Measurements from ENCODE around the gene ARAP1. TPM values are rescaled to one million over a fixed set of nuclear protein-coding genes. Genes with fewer than 3 reads are reported as not detected.
A peak's percentile ranks its signal among the peaks of the same experiment; 100 is the strongest.

ARAP1 gene
- polyA plus RNA-seq, 3 donors, result 48.7 to 487 (median 79.0) TPM

DNA sequence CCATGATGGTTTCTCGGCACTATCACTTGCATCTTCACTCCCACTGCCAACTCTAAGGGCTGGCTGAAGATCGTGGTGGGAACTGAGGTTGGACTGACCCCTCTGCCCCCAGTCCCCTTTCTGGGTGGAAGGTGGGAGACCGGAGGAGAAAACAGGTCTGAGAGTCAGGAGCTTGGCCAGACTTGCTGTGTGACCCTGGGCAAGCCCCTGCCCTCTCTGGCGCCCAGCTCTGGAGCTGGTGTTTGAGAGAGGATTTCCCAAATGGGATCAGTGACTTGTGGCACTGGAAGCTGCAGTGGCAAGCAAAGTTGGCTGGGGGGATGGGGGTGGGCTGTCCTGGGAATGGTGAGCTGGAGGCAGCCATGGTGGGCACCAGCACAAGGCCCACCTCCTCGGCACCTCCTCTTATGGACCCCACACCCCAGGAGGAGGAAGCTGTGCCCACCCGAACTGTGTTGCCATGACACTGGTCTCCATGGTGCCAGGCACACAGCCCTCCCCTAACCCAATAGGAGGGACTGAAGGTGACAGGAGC, 71.5 kb downstream of the ARAP1 start:
- TF ChIP-seq, protein P1, sequence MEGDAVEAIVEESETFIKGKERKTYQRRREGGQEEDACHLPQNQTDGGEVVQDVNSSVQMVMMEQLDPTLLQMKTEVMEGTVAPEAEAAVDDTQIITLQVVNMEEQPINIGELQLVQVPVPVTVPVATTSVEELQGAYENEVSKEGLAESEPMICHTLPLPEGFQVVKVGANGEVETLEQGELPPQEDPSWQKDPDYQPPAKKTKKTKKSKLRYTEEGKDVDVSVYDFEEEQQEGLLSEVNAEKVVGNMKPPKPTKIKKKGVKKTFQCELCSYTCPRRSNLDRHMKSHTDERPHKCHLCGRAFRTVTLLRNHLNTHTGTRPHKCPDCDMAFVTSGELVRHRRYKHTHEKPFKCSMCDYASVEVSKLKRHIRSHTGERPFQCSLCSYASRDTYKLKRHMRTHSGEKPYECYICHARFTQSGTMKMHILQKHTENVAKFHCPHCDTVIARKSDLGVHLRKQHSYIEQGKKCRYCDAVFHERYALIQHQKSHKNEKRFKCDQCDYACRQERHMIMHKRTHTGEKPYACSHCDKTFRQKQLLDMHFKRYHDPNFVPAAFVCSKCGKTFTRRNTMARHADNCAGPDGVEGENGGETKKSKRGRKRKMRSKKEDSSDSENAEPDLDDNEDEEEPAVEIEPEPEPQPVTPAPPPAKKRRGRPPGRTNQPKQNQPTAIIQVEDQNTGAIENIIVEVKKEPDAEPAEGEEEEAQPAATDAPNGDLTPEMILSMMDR (IDR thresholded peaks at IDR 0.05), result no peak
- H2AFZ ChIP-seq (ENCODE audit: insufficient read depth, low read depth, low read length, poor library complexity, severe bottlenecking), result no peak overlapping the region
- Mint-ChIP-seq H3K27ac (peak overlapping the region in 1 of 7 donors; percentile 38), H3K36me3 (peaks cover 22 to 29% of the 10 kb centered on the region in 2 donors), H3K4me3 (no peak overlapping the region), H3K27me3 (ENCODE audit: low read depth in 3 of 3) (peaks cover 44 to 52% (median 47%) of the 10 kb centered on the region in 3 donors), H3K9me3 (peaks cover 0 to 8% (median 0%) of the 10 kb centered on the region in 7 donors), H3K4me1 (peaks cover 9% of the 10 kb centered on the region)
- 86% methylated on average over 1 of the region's 6 CpGs for WGBS (ENCODE audit: insufficient coverage)
- no peak overlapping the region for H3K27ac ChIP-seq (ENCODE audit: low read depth in 1 of 2, low read length in 2 of 2)
- intact Hi-C loops (cut with micrococcal nuclease), result loop anchor here in 1 of 2 donors (10.0 kb wide), 1 partner anchor 494 kb away; no protein-coding TSS in a partner anchor
- H3K9ac ChIP-seq (ENCODE audit: insufficient read depth, low read length, poor library complexity, severe bottlenecking), result no peak overlapping the region
- DNase-seq, result no peak
- H3K79me2 ChIP-seq (ENCODE audit: insufficient read depth, low read length), result no peaks in the 10 kb centered on the region
- no peak overlapping the region for H3K4me2 ChIP-seq (replicated peaks; ENCODE audit: extremely low read depth, low read length, poor library complexity, severe bottlenecking)
- H3K27me3 ChIP-seq (ENCODE audit: control insufficient read depth in 2 of 2, insufficient read depth in 2 of 2, low read length in 2 of 2), result peaks cover 17 to 38% of the 10 kb centered on the region in 2 donors
- H3K4me1 ChIP-seq (ENCODE audit: control insufficient read depth in 1 of 2, insufficient read depth in 2 of 2, low read length in 2 of 2), result no peaks in the 10 kb centered on the region
- no peak overlapping the region for H3K4me3 ChIP-seq (replicated peaks in 1 of 3; ENCODE audit: low read depth in 2 of 3, low read length in 3 of 3)
- no peaks in the 10 kb centered on the region for H3K9me3 ChIP-seq (replicated peaks in 1 of 2; ENCODE audit: control insufficient read depth in 1 of 2, insufficient read depth in 1 of 2, low read length in 2 of 2)
- peaks cover 27 to 28% of the 10 kb centered on the region in 2 donors for H3K36me3 ChIP-seq (replicated peaks in 1 of 2; ENCODE audit: control insufficient read depth in 1 of 2, insufficient read depth in 2 of 2, low read length in 2 of 2)
- H4K20me1 ChIP-seq (ENCODE audit: insufficient read depth, low read length), result peaks cover 98% of the 10 kb centered on the region

- H3K4me3 Mint-ChIP-seq, result peak overlapping the region in 1 of 2 donors; percentile 57
Measured at GRCh38 chr11:72679869-72680268, 72.3 kb downstream of the ARAP1 start.

More at GRCh38 chr11:72679869-72680268, 72.3 kb downstream of the ARAP1 start:
- Mint-ChIP-seq H3K27me3 (ENCODE audit: low read depth in 3 of 3) (peaks cover 52 to 60% (median 56%) of the 10 kb centered on the region in 3 donors), H3K4me1 (peaks cover 9% of the 10 kb centered on the region), H3K27ac (peak overlapping the region in 1 of 7 donors; percentile 11), H3K9me3 (peaks cover 0 to 8% (median 0%) of the 10 kb centered on the region in 7 donors), H3K36me3 (peaks cover 17 to 21% of the 10 kb centered on the region in 2 donors)
- DNase-seq, result no peak
- Histone ChIP-seq H3K36me3 (replicated peaks in 1 of 2; ENCODE audit: control insufficient read depth in 1 of 2, insufficient read depth in 2 of 2, low read length in 2 of 2) (peaks cover 19% of the 10 kb centered on the region in 2 donors), H3K27ac (ENCODE audit: low read depth in 1 of 2, low read length in 2 of 2) (no peak overlapping the region), H3K9ac (ENCODE audit: insufficient read depth, low read length, poor library complexity, severe bottlenecking) (no peak overlapping the region), H3K9me3 (replicated peaks in 1 of 2; ENCODE audit: control insufficient read depth in 1 of 2, insufficient read depth in 1 of 2, low read length in 2 of 2) (no peaks in the 10 kb centered on the region), H2AFZ (ENCODE audit: insufficient read depth, low read depth, low read length, poor library complexity, severe bottlenecking) (no peak overlapping the region), H3K4me3 (replicated peaks in 1 of 3; ENCODE audit: low read depth in 2 of 3, low read length in 3 of 3) (no peak overlapping the region), H3K79me2 (ENCODE audit: insufficient read depth, low read length) (no peaks in the 10 kb centered on the region), H3K4me2 (replicated peaks; ENCODE audit: extremely low read depth, low read length, poor library complexity, severe bottlenecking) (no peak overlapping the region), H4K20me1 (ENCODE audit: insufficient read depth, low read length) (peaks cover 98% of the 10 kb centered on the region), H3K4me1 (ENCODE audit: control insufficient read depth in 1 of 2, insufficient read depth in 2 of 2, low read length in 2 of 2) (no peaks in the 10 kb centered on the region), H3K27me3 (ENCODE audit: control insufficient read depth in 2 of 2, insufficient read depth in 2 of 2, low read length in 2 of 2) (peaks cover 25 to 46% of the 10 kb centered on the region in 2 donors)
- intact Hi-C loops (cut with micrococcal nuclease), result loop anchor here in 1 of 2 donors (10.0 kb wide), 1 partner anchor 495 kb away; no protein-coding TSS in a partner anchor
- TF ChIP-seq, protein P1 (IDR thresholded peaks at IDR 0.05), result no peak
- 71% methylated on average over 2 of the region's 5 CpGs for WGBS (ENCODE audit: insufficient coverage)
